Measurements from ENCODE around the gene TMPRSS15.

The TMPRSS15 gene

GRCh38 chr21:18430341-18430740 is 26.8 kb upstream of the TMPRSS15 start:
- no peak overlapping the region for H3K4me3 Mint-ChIP-seq
- TF ChIP-seq CTCF (IDR thresholded peaks at IDR 0.05; ENCODE audit: unreplicated experiment in 3 of 3): no peak
- H3K27me3 Mint-ChIP-seq (ENCODE audit: low read depth): no peaks in the 10 kb centered on the region
- H3K4me1 Mint-ChIP-seq: no peaks in the 10 kb centered on the region
- H3K36me3 Mint-ChIP-seq (ENCODE audit: low read depth): no peaks in the 10 kb centered on the region
- no peaks in the 10 kb centered on the region for H3K9me3 Mint-ChIP-seq
- H3K27ac Mint-ChIP-seq: no peak overlapping the region

GRCh38 chr21:18424276-18424675 is 20.7 kb upstream of the TMPRSS15 start:
- H3K9me3 Mint-ChIP-seq: no peaks in the 10 kb centered on the region
- H3K4me3 Mint-ChIP-seq: no peak overlapping the region
- no peaks in the 10 kb centered on the region for H3K36me3 Mint-ChIP-seq (ENCODE audit: low read depth)
- H3K4me1 Mint-ChIP-seq: no peaks in the 10 kb centered on the region
- H3K27me3 Mint-ChIP-seq (ENCODE audit: low read depth): peaks cover 4% of the 10 kb centered on the region
- no peak for TF ChIP-seq CTCF (IDR thresholded peaks at IDR 0.05; ENCODE audit: unreplicated experiment in 3 of 3)
- no peak overlapping the region for H3K27ac Mint-ChIP-seq

GRCh38 chr21:18417141-18417790 is 13.7 kb upstream of the TMPRSS15 start:
- no peaks in the 10 kb centered on the region for H3K36me3 Mint-ChIP-seq (ENCODE audit: low read depth)
- no peaks in the 10 kb centered on the region for H3K4me1 Mint-ChIP-seq
- H3K27ac Mint-ChIP-seq: no peak overlapping the region
- H3K4me3 Mint-ChIP-seq: no peak overlapping the region
- no peak for TF ChIP-seq CTCF (IDR thresholded peaks at IDR 0.05; ENCODE audit: unreplicated experiment in 3 of 3)
- H3K27me3 Mint-ChIP-seq (ENCODE audit: low read depth): no peaks in the 10 kb centered on the region
- no peaks in the 10 kb centered on the region for H3K9me3 Mint-ChIP-seq

- no peak for TF ChIP-seq CTCF (IDR thresholded peaks at IDR 0.05; ENCODE audit: unreplicated experiment in 3 of 3)
- no peaks in the 10 kb centered on the region for H3K36me3 Mint-ChIP-seq (ENCODE audit: low read depth)
- no peak overlapping the region for H3K4me3 Mint-ChIP-seq
- no peaks in the 10 kb centered on the region for H3K27me3 Mint-ChIP-seq (ENCODE audit: low read depth)
- H3K4me1 Mint-ChIP-seq: no peaks in the 10 kb centered on the region
- no peaks in the 10 kb centered on the region for H3K9me3 Mint-ChIP-seq
- no peak overlapping the region for H3K27ac Mint-ChIP-seq
Measured at GRCh38 chr21:18411565-18411964, 8.0 kb upstream of the TMPRSS15 start.

GRCh38 chr21:18409579-18409978 is 6.0 kb upstream of the TMPRSS15 start:
- no peaks in the 10 kb centered on the region for H3K36me3 Mint-ChIP-seq (ENCODE audit: low read depth)

More at GRCh38 chr21:18409579-18409978, 6.0 kb upstream of the TMPRSS15 start:
- no peak for TF ChIP-seq CTCF (IDR thresholded peaks at IDR 0.05; ENCODE audit: unreplicated experiment in 3 of 3)
- Mint-ChIP-seq H3K27ac (no peak overlapping the region), H3K4me1 (no peaks in the 10 kb centered on the region), H3K4me3 (no peak overlapping the region), H3K27me3 (ENCODE audit: low read depth) (no peaks in the 10 kb centered on the region), H3K9me3 (no peaks in the 10 kb centered on the region)
